ENCODE measurements around the gene CFAP58. TPM values are rescaled to one million over a fixed set of nuclear protein-coding genes. Genes with fewer than 3 reads are reported as not detected.

The CFAP58 gene
- total RNA-seq, 2 donors from 2014 or later = 3.5 to 4.8 TPM

- Histone ChIP-seq H3K9me3 (no peaks in the 10 kb centered on the region), H3K36me3 (peaks cover 25% of the 10 kb centered on the region), H3K27me3 (no peaks in the 10 kb centered on the region), H3K4me1 (peaks cover 0 to 100% of the 10 kb centered on the region in 2 donors), H3K4me3 (no peak overlapping the region), H3K27ac (peak overlapping the region; percentile 99 to 100)
- peak in 1 of 2 donors; percentile 26 for TF ChIP-seq CTCF (IDR thresholded peaks at IDR 0.05)
- DNase-seq (ENCODE audit: low spot score) = no peak
These were observed 29.4 kb upstream of the CFAP58 start for GRCh38 chr10:104324221-104324686.

- Histone ChIP-seq H3K4me3 (no peak overlapping the region), H3K4me1 (peaks cover 0 to 100% of the 10 kb centered on the region in 2 donors), H3K9me3 (no peaks in the 10 kb centered on the region), H3K27me3 (no peaks in the 10 kb centered on the region), H3K27ac (peak overlapping the region; percentile 99 to 100), H3K36me3 (peaks cover 25% of the 10 kb centered on the region)
- TF ChIP-seq CTCF (IDR thresholded peaks at IDR 0.05) = no peak
- no peak for DNase-seq (ENCODE audit: low spot score)
These were observed 28.7 kb upstream of the CFAP58 start for GRCh38 chr10:104324931-104325330.

- Histone ChIP-seq H3K9me3 (no peaks in the 10 kb centered on the region), H3K27me3 (no peaks in the 10 kb centered on the region), H3K27ac (peak overlapping the region; percentile 99 to 100), H3K4me1 (peaks cover 0 to 100% of the 10 kb centered on the region in 2 donors), H3K36me3 (peaks cover 25% of the 10 kb centered on the region), H3K4me3 (peak overlapping the region in 1 of 2 donors; percentile 16)
- no peak for TF ChIP-seq CTCF (IDR thresholded peaks at IDR 0.05)
- no peak for DNase-seq (ENCODE audit: low spot score)
These were observed 27.9 kb upstream of the CFAP58 start for GRCh38 chr10:104325436-104326435.

- peaks cover 0 to 100% of the 10 kb centered on the region in 2 donors for H3K4me1 ChIP-seq
- H3K4me3 ChIP-seq = peak overlapping the region; percentile 3 to 36
- no peak for DNase-seq (ENCODE audit: low spot score)
- peak overlapping the region; percentile 99 to 100 for H3K27ac ChIP-seq
- no peak for TF ChIP-seq CTCF (IDR thresholded peaks at IDR 0.05)
- no peaks in the 10 kb centered on the region for H3K9me3 ChIP-seq
- no peaks in the 10 kb centered on the region for H3K27me3 ChIP-seq
- H3K36me3 ChIP-seq = peaks cover 25% of the 10 kb centered on the region
These were observed 26.5 kb upstream of the CFAP58 start for GRCh38 chr10:104326991-104327610.

GRCh38 chr10:104327745-104328645 is 25.6 kb upstream of the CFAP58 start:
- peaks cover 25% of the 10 kb centered on the region for H3K36me3 ChIP-seq
- peak overlapping the region; percentile 99 to 100 for H3K27ac ChIP-seq
- H3K4me1 ChIP-seq = peaks cover 0 to 100% of the 10 kb centered on the region in 2 donors
- no peaks in the 10 kb centered on the region for H3K9me3 ChIP-seq
- DNase-seq (ENCODE audit: low spot score) = no peak
- no peaks in the 10 kb centered on the region for H3K27me3 ChIP-seq
- peak overlapping the region; percentile 20 to 36 for H3K4me3 ChIP-seq
- TF ChIP-seq CTCF (IDR thresholded peaks at IDR 0.05) = no peak

All from right atrium auricular region (tissue), 2 donors.